Left ventricle myocardium superior (tissue), 1 donor: ENCODE measurements around the gene DAD1. TPM values are rescaled to one million over a fixed set of nuclear protein-coding genes. Genes with fewer than 3 reads are reported as not detected.
A peak's percentile ranks its signal among the peaks of the same experiment; 100 is the strongest.

Experiments
- ATAC-seq: fragments of 200-7000 bp; cut with Tn5 transposase; one replicate; pipeline ENCODE4 v1.9.1; 2020; ENCODE audit warnings: mild to moderate bottlenecking, moderate library complexity
- DNase-seq: peaks from one replicate; pipeline ENCODE4 v3.0.0-alpha.2; 2020
- intact Hi-C: fragments of 100-400 bp; cut with micrococcal nuclease; formaldehyde crosslinking; loops from one replicate; pipeline ENCODE4 v1.11.0; 2022
- total RNA-seq: library from RNA; stranded (reverse); fragmentation: NEBNext Ultra II Directional; extraction: Animal tissue kit (Norgen Biotek cat#: 25700); gene quantifications from one replicate; pipeline ENCODE4 v1.2.1, GENCODE V29; 2021
- donor health status: DM: no; HTN: yes; CAD: no; lungs with severe emphysema.

The DAD1 gene
- total RNA-seq, 1 donor from 2014 or later = 149 TPM

- intact Hi-C loops = no loop called here
- ATAC-seq (peak; percentile 17), DNase-seq (no peak)
Measured at GRCh38 chr14:22532345-22533056, 56.5 kb downstream of the DAD1 start.

- intact Hi-C loops = no loop called here
- no peak for ATAC-seq
- DNase-seq = no peak
Measured at GRCh38 chr14:22531451-22532344, 57.3 kb downstream of the DAD1 start.

- no peak for DNase-seq
- ATAC-seq = no peak
- intact Hi-C loops = no loop called here
Measured at GRCh38 chr14:22530127-22530526, 58.9 kb downstream of the DAD1 start.

DNA sequence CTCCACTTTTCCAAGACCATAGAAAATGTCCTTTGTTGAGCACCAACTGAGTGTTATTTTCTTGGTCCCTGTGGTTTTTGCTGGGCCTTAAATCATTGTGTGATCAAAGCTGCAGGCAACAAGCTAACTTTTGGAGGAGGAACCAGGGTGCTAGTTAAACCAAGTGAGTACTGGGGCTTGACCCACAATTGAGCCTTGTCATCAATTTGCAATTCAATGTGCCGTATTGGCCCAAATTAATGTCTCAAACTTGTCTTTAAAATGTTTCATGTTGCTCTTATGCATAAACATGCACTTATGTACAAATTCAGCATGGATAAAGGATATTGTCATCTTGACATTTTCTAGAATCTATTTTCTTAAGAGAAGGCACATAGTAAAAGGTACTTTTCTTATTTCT, 62.3 kb downstream of the DAD1 start:
- DNase-seq (no peak), ATAC-seq (no peak)
- intact Hi-C loops = no loop called here

DNA sequence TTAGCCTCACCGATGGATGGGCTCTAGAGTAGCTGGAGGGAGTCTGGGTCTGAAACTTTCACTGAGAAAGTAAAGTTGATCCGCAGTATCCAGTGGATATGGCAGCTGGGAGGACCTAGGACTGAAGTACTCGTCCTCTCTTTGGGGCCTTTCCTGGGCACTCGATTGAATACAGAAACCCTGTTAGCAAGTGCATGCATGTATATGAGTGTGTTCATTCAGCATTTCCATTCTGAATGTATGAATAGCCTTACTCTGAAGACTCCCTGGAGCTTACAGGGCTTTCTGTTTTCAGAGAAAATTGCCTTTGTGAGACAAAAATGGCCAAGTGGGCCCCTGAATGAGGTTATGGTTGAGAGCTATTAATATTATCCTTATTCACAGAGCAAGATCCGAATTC, 62.8 kb downstream of the DAD1 start:
- DNase-seq (no peak), ATAC-seq (no peak)
- intact Hi-C loops = no loop called here

DNA sequence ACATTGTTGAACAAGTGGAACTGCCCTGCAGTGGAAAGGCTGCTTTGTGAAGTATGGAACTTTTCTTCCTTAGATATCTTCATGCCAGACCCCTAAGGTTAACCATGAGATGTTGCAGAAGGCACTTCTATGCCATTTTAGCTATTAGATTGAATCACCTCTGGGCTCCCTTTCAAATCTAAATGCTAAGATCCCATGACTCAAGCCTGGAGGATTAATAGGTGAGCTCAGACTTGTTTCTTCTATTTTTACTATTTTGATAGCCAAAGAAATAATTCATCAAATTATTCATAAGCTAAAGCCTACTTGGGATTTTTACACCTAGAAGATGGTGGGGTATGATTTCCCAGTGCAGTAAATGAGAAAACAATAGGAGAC, 64.3 kb downstream of the DAD1 start:
- intact Hi-C loops = no loop called here
- DNase-seq = no peak
- ATAC-seq = no peak

DNA sequence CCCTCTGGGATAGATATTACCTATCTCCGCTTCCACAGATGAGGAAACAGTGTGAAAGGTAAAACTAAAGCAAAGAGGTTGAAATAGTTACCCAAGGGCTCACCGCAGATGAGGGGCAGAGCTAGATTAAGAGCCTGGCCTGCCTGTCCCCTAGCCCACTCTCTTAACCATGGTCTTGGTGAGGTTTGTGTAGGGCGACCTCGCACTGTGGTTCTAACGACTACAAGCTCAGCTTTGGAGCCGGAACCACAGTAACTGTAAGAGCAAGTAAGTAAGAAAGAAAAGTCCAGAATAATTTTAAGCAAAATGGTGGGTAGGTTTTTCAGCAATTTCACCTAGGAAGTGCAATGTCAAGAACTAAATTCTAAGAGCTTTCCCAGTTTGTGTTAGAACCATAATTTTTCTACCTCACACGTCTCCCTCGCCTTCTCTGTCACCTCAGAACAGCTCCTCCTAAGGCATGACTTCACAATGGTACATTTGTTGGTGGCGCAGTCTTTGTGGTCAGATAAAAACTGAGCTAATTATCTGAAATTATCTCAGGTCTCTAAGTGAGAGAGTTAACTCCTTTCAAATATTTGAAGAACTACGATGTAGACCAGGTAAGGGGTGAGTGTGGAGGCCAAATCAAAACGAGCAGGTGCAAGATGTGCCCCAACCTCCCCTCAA, 64.8 kb downstream of the DAD1 start:
- intact Hi-C loops = no loop called here
- no peak for ATAC-seq
- no peak for DNase-seq

DNA sequence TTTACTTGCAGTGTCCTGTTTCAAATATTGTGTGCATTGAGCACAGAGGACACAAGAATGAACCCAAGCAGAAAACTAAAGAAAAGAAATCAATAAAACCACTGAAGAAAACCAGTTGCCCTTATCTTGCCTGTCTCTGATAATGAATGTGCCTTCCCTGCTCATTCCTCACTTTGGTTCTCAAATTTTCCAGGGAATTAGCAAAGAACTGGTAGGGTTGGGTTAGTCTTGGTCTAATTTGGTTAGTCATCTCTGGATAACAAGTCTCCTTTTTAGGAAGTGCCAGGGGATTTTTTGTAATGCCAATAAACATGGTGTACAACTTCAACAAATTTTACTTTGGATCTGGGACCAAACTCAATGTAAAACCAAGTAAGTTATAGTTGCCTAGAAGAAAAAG, 65.7 kb downstream of the DAD1 start:
- intact Hi-C loops = no loop called here
- ATAC-seq = no peak

GRCh38 chr14:22522466-22522957, 66.5 kb downstream of the DAD1 start:
- intact Hi-C loops = no loop called here
- no peak for DNase-seq
- no peak for ATAC-seq

More for the DNA sequence above, 65.7 kb downstream of the DAD1 start:
- no peak for DNase-seq

DNA sequence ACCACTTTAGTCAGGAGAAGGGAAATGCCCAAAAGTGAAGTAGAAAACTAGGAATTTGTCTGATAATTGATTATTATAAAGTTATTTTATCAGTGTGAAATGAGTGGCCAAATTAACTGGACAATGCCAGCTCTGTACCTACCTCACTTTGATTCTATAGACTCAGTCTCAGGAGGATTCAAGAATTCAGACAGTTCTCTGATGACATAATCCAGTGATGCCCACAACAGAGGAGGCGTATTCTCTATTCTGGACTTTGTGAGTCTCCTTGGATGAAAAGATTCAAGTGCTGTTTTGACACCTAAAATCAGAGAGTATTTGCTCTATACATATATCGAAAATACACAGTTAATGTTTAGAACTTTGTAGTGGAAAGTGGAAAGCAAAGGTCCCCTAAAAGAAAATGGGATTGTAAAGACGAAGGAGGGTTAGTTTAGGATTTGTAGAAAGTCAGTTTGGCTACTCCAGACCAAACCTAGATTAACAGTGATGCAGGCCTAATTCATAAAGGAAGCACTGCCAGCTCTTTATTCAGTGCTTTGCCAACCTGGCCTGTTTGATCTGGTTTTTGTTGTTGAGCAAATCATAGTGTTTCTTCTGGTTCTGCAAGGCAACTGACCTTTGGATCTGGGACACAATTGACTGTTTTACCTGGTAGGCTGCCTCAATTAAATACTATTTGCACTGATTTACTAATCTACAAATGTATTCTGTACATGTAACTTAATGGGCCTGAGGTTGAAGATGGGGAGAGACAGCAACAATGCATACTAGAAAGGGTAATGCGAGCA, 67.4 kb downstream of the DAD1 start:
- intact Hi-C loops = no loop called here
- ATAC-seq (no peak), DNase-seq (no peak)

- DNase-seq (no peak), ATAC-seq (no peak)
- intact Hi-C loops = no loop called here
Measured at GRCh38 chr14:22520796-22521195, 68.2 kb downstream of the DAD1 start.

DNA sequence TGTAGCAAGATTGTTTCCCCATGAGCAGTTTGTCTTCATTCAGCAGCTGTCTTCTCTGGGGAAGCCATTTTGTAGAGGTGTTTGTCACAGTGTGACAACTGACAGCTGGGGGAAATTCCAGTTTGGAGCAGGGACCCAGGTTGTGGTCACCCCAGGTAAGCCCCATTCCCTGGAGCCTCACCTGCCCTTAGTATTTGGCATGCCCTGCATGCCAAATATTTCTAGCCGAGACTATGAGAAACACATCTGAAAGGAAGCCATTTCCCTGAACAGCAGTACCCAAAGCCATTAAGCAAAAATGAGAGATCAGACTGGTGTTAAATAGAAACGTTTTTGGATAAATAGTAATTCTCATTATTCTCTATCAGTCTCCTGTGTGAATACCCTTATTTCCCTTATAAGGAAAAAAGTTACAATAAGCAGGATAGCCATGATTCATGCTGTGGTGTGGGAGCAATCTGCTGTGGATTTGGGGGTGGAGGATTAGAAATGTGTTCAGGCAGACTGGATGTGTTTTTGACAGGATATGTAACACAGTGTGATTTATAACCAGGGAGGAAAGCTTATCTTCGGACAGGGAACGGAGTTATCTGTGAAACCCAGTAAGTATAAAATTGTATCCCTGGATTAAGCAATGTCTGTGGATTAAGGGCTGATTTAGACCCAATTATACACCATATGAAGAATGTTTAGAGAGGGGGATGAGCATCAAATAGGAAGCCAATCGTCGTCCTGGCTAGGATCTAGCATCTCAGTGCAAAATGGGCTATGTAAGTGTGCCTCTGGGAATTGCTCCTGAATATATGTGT, 68.9 kb downstream of the DAD1 start:
- intact Hi-C loops = no loop called here
- DNase-seq (no peak), ATAC-seq (no peak)

GRCh38 chr14:22518073-22518472, 71.0 kb downstream of the DAD1 start:
- ATAC-seq (no peak), DNase-seq (no peak)
- intact Hi-C loops = no loop called here

DNA sequence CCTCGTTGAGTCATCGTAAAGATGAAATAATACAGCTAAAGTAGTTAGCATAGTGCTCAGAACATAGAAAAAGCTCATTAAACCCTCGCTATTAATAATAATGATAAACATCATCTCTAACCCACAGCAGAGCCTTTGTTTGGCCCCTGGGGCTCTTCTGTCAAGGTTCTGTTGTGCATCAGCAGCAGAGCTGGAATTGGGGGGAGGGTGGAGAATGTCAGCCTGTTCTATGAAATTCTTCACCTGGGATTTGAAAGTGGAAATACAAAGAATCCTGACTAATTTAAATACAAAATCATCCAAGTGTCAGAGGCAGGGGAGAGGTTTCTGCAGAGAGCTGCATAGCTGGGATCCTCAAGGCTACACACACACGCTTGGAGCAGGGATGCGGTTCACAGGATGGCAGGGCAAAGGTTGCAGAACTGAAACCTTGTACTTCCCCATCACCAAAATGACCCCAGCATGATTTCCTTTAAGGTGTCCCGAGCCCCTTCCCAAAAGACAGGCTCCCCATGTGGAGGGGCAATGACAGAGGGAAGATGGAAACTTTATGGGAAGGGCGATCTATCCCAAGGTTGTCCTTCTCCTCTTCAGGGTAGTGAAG, 71.8 kb downstream of the DAD1 start:
- DNase-seq = no peak
- intact Hi-C loops = no loop called here
- ATAC-seq = no peak

GRCh38 chr14:22515929-22516328, 73.1 kb downstream of the DAD1 start:
- intact Hi-C loops = no loop called here
- ATAC-seq (no peak), DNase-seq (no peak)
